ENCODE data around the gene RFC2.
"Not testable (repeated sequence)": the region's sequence is repeated elsewhere in the genome, so short reads cannot be mapped to it uniquely, and the experiment has no call there.

RFC2 gene

GRCh38 chr7:74226633-74227032 lies 27.6 kb downstream of the RFC2 start:
- H3K27ac ChIP-seq: no peak overlapping the region
- no peak for TF ChIP-seq CTCF (conservative IDR thresholded peaks at IDR 0.05)

GRCh38 chr7:74225400-74225799 lies 28.8 kb downstream of the RFC2 start:
- H3K27ac ChIP-seq: no peak overlapping the region
- TF ChIP-seq CTCF (conservative IDR thresholded peaks at IDR 0.05): no peak

GRCh38 chr7:74224907-74225306 lies 29.3 kb downstream of the RFC2 start:
- H3K27ac ChIP-seq: not testable (repeated sequence)

- no peak for TF ChIP-seq CTCF (conservative IDR thresholded peaks at IDR 0.05)
- no peak overlapping the region for H3K27ac ChIP-seq
These were observed 29.7 kb downstream of the RFC2 start for GRCh38 chr7:74224511-74224832.

GRCh38 chr7:74223711-74224510 lies 30.3 kb downstream of the RFC2 start:
- no peak for TF ChIP-seq CTCF (conservative IDR thresholded peaks at IDR 0.05)
- no peak overlapping the region for H3K27ac ChIP-seq

GRCh38 chr7:74222851-74223710 lies 31.1 kb downstream of the RFC2 start:
- no peak for TF ChIP-seq CTCF (conservative IDR thresholded peaks at IDR 0.05)
- no peak overlapping the region for H3K27ac ChIP-seq

- no peak overlapping the region for H3K27ac ChIP-seq
- no peak for TF ChIP-seq CTCF (conservative IDR thresholded peaks at IDR 0.05)
These were observed 32.5 kb downstream of the RFC2 start for GRCh38 chr7:74221713-74222112.

- no peak for TF ChIP-seq CTCF (conservative IDR thresholded peaks at IDR 0.05)
- H3K27ac ChIP-seq: no peak overlapping the region
These were observed 34.0 kb downstream of the RFC2 start for GRCh38 chr7:74220229-74220628.
